ENCODE results near the gene SCART1.
"Not testable (repeated sequence)": the region's sequence is repeated elsewhere in the genome, so short reads cannot be mapped to it uniquely, and the experiment has no call there.

GRCh38 chr10:133499176-133499575 is 45.4 kb downstream of the SCART1 start:
- TF ChIP-seq, protein P1, sequence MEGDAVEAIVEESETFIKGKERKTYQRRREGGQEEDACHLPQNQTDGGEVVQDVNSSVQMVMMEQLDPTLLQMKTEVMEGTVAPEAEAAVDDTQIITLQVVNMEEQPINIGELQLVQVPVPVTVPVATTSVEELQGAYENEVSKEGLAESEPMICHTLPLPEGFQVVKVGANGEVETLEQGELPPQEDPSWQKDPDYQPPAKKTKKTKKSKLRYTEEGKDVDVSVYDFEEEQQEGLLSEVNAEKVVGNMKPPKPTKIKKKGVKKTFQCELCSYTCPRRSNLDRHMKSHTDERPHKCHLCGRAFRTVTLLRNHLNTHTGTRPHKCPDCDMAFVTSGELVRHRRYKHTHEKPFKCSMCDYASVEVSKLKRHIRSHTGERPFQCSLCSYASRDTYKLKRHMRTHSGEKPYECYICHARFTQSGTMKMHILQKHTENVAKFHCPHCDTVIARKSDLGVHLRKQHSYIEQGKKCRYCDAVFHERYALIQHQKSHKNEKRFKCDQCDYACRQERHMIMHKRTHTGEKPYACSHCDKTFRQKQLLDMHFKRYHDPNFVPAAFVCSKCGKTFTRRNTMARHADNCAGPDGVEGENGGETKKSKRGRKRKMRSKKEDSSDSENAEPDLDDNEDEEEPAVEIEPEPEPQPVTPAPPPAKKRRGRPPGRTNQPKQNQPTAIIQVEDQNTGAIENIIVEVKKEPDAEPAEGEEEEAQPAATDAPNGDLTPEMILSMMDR (IDR thresholded peaks at IDR 0.05): not testable (repeated sequence)
- not testable (repeated sequence) for TF ChIP-seq POLR2A (IDR thresholded peaks at IDR 0.05)

Data from heart left ventricle (tissue), 13 donors.